Skeletal muscle satellite cell (primary cell): ENCODE measurements around the gene C9orf72.
"Not testable (repeated sequence)": the region's sequence is repeated elsewhere in the genome, so short reads cannot be mapped to it uniquely, and the experiment has no call there.

Experiments
- H3K27me3 ChIP-seq: 2 replicates; pipeline ENCODE4 v1.7.0; 2013; ENCODE audit warnings: low read length; ENCODE audit not compliant: control insufficient read depth, insufficient read depth
- H3K36me3 ChIP-seq: 2 replicates; pipeline ENCODE4 v1.7.0; 2013; ENCODE audit warnings: mild to moderate bottlenecking, control low read depth, low read length; ENCODE audit not compliant: insufficient read depth
- H3K4me1 ChIP-seq: 2 replicates; pipeline ENCODE4 v1.7.0; 2013; ENCODE audit warnings: low read length; ENCODE audit not compliant: control insufficient read depth, insufficient read depth
- H3K4me2 ChIP-seq: 2 replicates; pipeline ENCODE4 v1.7.0; 2013; ENCODE audit warnings: mild to moderate bottlenecking, low read length
- H3K4me3 ChIP-seq: 2 replicates; pipeline ENCODE4 v1.7.0; 2013; ENCODE audit warnings: low read length
- H3K9ac ChIP-seq: 2 replicates; pipeline ENCODE4 v1.7.0; 2013; ENCODE audit warnings: mild to moderate bottlenecking, low read depth, low read length, moderate library complexity
- H3K9me3 ChIP-seq: replicated peaks from 2 replicates; pipeline ENCODE4 v1.7.0; 2013; ENCODE audit warnings: mild to moderate bottlenecking, control low read depth, low read length

C9orf72 gene

GRCh38 chr9:27506981-27507380 lies 66.3 kb downstream of the C9orf72 start:
- no peak overlapping the region for H3K4me3 ChIP-seq
- no peaks in the 10 kb centered on the region for H3K36me3 ChIP-seq
- no peaks in the 10 kb centered on the region for H3K27me3 ChIP-seq
- no peak overlapping the region for H3K9ac ChIP-seq
- H3K9me3 ChIP-seq, result no peaks in the 10 kb centered on the region
- H3K4me2 ChIP-seq, result no peak overlapping the region
- H3K4me1 ChIP-seq, result no peaks in the 10 kb centered on the region

DNA sequence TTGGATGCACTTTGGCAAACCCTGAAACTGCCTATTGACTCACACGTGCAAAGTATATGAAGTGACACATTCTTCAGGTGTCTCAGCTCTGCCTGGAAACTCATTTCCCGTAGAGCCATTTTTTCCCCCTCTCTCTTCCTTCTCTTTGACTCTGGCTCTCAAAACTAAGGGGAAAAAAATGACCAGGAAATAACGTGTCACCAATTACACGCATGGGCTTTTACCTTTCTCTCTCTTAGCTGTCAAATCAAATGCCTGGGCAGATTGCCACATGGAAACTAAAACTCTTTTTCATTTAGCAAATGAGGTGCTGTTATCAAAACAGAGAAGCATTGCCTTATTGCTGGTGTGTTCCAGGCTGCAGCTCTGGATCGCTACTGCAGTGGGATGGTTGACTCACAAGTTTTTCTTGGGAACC lies 67.5 kb downstream of the C9orf72 start:
- H3K36me3 ChIP-seq, result no peaks in the 10 kb centered on the region
- H3K9ac ChIP-seq, result no peak overlapping the region
- H3K4me3 ChIP-seq, result no peak overlapping the region

DNA sequence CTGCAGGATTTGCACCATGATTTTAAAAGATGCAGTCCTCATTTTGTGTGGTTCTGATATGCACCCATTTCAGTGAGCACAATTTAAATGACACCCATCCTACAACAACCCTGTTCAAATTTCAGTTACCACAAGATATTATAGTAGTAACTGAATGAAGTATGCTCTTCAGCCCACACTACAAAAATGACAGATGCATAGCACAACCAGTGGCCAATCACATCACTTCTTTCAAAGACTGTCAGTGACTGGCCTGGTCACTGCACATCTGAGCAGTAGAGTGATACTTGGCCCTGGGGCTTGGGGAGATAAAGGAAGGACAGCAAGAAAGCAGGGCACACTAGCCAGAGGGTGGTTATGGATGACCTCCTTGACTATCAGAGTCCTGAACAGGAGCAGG lies 69.0 kb downstream of the C9orf72 start:
- peaks cover 5% of the 10 kb centered on the region for H3K4me1 ChIP-seq
- H3K27me3 ChIP-seq, result no peaks in the 10 kb centered on the region
- no peaks in the 10 kb centered on the region for H3K36me3 ChIP-seq
- no peak overlapping the region for H3K4me3 ChIP-seq
- no peaks in the 10 kb centered on the region for H3K9me3 ChIP-seq
- H3K4me2 ChIP-seq, result no peak overlapping the region
- H3K9ac ChIP-seq, result no peak overlapping the region

More for the DNA sequence above, 67.5 kb downstream of the C9orf72 start:
- Histone ChIP-seq H3K27me3 (no peaks in the 10 kb centered on the region), H3K9me3 (no peaks in the 10 kb centered on the region), H3K4me1 (no peaks in the 10 kb centered on the region), H3K4me2 (no peak overlapping the region)

DNA sequence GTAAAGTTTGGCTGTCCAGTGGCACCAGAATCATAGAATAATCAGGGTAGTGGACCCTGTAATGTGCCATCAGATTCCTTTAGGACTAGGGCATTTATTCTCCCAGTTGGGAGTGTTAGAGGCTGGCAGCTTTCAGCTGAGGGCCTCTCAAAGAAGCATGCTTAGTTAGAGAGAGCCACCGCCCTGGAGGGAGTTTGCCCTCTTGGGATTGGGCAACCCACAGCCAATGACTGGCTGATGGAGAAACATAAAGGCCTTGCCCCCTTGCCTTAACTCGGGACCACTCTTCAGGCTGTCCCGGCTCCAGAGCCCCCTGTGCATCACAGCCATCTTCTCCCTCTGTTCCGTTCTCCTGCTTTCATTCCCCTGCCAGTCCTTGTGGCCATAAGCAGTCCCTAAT lies 69.7 kb downstream of the C9orf72 start:
- no peaks in the 10 kb centered on the region for H3K9me3 ChIP-seq
- H3K4me3 ChIP-seq, result no peak overlapping the region
- peaks cover 7% of the 10 kb centered on the region for H3K4me1 ChIP-seq
- no peaks in the 10 kb centered on the region for H3K27me3 ChIP-seq
- no peak overlapping the region for H3K9ac ChIP-seq
- no peak overlapping the region for H3K4me2 ChIP-seq
- H3K36me3 ChIP-seq, result no peaks in the 10 kb centered on the region

DNA sequence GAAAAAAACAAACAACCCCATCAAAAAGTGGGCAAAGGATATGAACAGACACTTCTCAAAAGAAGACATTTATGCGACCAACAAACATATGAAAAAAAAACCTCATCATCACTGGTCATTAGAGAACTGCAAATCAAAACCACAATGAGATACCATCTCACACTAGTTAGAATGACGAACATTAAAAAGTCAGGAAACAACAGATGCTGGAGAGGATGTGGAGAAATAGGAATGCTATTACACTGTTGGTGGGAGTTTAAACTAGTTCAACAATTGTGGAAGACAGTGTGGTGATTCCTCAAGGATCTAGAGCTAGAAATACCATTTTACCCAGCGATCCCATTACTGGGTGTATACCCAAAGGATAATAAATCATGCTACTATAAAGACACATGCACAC lies 72.4 kb downstream of the C9orf72 start:
- not testable (repeated sequence) for H3K27me3 ChIP-seq, H3K36me3 ChIP-seq, H3K4me3 ChIP-seq, H3K4me2 ChIP-seq, H3K9me3 ChIP-seq, H3K9ac ChIP-seq, H3K4me1 ChIP-seq

DNA sequence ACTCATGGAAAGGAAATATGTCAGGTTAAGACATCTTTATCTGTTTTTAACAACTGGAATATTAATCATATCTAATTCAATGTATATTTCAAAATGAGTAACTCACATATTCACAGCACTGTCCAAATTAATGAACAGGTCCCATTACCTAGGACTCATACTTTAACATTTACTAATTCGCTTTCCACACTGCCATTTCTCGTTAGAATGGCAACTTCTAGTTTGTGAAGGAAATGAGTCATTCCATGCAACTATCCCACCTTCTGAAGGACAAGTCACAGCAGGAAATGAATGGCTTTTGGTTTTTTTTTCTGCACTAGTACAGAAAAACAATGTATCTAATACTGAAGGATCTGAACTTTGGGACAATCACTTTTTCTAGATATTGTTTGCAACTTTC lies 73.8 kb downstream of the C9orf72 start:
- H3K27me3 ChIP-seq, result peaks cover 4% of the 10 kb centered on the region
- H3K4me3 ChIP-seq, result no peak overlapping the region
- H3K4me1 ChIP-seq, result peaks cover 7% of the 10 kb centered on the region
- H3K36me3 ChIP-seq, result no peaks in the 10 kb centered on the region
- H3K4me2 ChIP-seq, result no peak overlapping the region
- H3K9ac ChIP-seq, result no peak overlapping the region
- no peaks in the 10 kb centered on the region for H3K9me3 ChIP-seq

GRCh38 chr9:27497883-27498417 lies 75.3 kb downstream of the C9orf72 start:
- H3K36me3 ChIP-seq, result no peaks in the 10 kb centered on the region
- no peaks in the 10 kb centered on the region for H3K9me3 ChIP-seq
- peaks cover 7% of the 10 kb centered on the region for H3K4me1 ChIP-seq
- H3K27me3 ChIP-seq, result peaks cover 4% of the 10 kb centered on the region
- H3K4me2 ChIP-seq, result no peak overlapping the region
- H3K9ac ChIP-seq, result no peak overlapping the region
- H3K4me3 ChIP-seq, result no peak overlapping the region
